HEK293 (cell line): ENCODE data around the gene PAIP1.
"Not testable (repeated sequence)": the region's sequence is repeated elsewhere in the genome, so short reads cannot be mapped to it uniquely, and the experiment has no call there.

ENCODE experiments used
- GFI1B ChIP-seq: fragments of 450-650 bp; formaldehyde crosslinking; IDR thresholded peaks from 2 replicates; pipeline ENCODE4 v1.5.1; 2016; ENCODE audit warnings: missing biosample characterization, missing genetic modification characterization
- ZNF791 ChIP-seq: fragments of 450-650 bp; formaldehyde crosslinking; IDR thresholded peaks from 2 replicates; pipeline ENCODE4 v1.5.1; 2016; ENCODE audit warnings: missing biosample characterization, missing genetic modification characterization
- TF ChIP-seq, protein P1 (sequence below): fragments of 450-650 bp; formaldehyde crosslinking; IDR thresholded peaks from 2 replicates; pipeline ENCODE4 v1.5.1; 2016; ENCODE audit warnings: missing biosample characterization, missing genetic modification characterization

DNA sequence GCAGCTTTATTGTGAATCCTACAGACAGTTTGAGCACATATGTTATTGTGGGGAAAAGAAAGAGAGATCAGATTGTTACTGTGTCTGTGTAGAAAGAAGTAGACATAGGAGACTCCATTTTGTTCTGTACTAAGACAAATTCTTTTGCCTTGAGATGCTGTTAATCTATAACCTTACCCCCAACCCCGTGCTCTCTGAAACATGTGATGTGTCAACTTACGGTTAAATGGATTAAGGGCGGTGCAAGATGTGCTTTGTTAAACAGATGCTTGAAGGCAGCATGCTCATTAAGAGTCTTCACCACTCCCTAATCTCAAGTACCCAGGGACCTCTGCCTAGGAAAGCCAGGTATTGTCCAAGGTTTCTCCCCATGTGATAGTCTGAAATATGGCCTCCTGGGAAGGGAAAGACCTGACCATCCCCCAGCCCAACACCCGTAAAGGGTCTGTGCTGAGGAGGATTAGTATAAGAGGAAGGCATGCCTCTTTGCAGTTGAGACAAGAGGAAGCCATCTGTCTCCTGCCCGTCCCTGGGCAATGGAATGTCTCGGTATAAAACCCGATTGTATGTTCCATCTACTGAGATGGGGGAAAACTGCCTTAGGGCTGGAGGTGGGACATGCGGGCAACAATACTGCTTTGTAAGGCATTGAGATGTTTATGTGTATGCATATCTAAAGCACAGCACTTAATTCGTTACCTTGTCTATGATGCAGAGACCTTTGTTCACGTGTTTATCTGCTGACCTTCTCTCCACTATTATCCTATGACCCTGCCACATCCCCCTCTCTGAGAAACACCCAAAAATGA lies 23.7 kb upstream of the PAIP1 start:
- not testable (repeated sequence) for TF ChIP-seq ZNF791, GFI1B (tag by site-specific recombination)
- TF ChIP-seq, protein P1, sequence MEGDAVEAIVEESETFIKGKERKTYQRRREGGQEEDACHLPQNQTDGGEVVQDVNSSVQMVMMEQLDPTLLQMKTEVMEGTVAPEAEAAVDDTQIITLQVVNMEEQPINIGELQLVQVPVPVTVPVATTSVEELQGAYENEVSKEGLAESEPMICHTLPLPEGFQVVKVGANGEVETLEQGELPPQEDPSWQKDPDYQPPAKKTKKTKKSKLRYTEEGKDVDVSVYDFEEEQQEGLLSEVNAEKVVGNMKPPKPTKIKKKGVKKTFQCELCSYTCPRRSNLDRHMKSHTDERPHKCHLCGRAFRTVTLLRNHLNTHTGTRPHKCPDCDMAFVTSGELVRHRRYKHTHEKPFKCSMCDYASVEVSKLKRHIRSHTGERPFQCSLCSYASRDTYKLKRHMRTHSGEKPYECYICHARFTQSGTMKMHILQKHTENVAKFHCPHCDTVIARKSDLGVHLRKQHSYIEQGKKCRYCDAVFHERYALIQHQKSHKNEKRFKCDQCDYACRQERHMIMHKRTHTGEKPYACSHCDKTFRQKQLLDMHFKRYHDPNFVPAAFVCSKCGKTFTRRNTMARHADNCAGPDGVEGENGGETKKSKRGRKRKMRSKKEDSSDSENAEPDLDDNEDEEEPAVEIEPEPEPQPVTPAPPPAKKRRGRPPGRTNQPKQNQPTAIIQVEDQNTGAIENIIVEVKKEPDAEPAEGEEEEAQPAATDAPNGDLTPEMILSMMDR (tag by site-specific recombination): not testable (repeated sequence)
